B cell (primary cell): ENCODE data around the gene TMEM238L. TPM values are rescaled to one million over a fixed set of nuclear protein-coding genes. Genes with fewer than 3 reads are reported as not detected.

Experiments
- ATAC-seq: fragments of 200-7000 bp; cut with Tn5 transposase; one replicate; pipeline ENCODE4 v1.10.0; 2021; ENCODE audit warnings: low read depth, mild to moderate bottlenecking, moderate number of reproducible peaks, moderate library complexity
- CTCF ChIA-PET: fragments of 350-600 bp; sonication (Branson Sonifier 250); formaldehyde crosslinking; loops from one replicate; lab custom pipeline; 2021; ENCODE audit warnings: antibody characterized with exemption, inconsistent platforms; lab: Charles Lee
- POLR2A ChIA-PET: fragments of 350-600 bp; sonication (Branson Sonifier 250); formaldehyde crosslinking; loops from one replicate; lab custom pipeline; 2021; ENCODE audit warnings: antibody characterized with exemption; lab: Charles Lee
- DNase-seq: peaks from one replicate; pipeline ENCODE4 v3.0.0; 2013
- H2AFZ ChIP-seq: 2 replicates; pipeline ENCODE4 v1.6.1; 2012; ENCODE audit warnings: mild to moderate bottlenecking, low read depth, low read length; ENCODE audit not compliant: insufficient read depth, poor library complexity, severe bottlenecking
- H3K27ac ChIP-seq, 2 donors: 1 replicate in 1 of 2; 2 replicates in 1 of 2; pipeline ENCODE4 v1.5.1; 2012 to 2013; ENCODE audit warnings: low read length in 2 of 2, mild to moderate bottlenecking in 2 of 2, moderate library complexity in 1 of 2
- H3K27me3 ChIP-seq, 4 experiments: fragments of 200-600 bp in 1 of 4; sonication (generic) in 1 of 4; replicated peaks in 1 of 4; 1 replicate in 2 of 4; 2 replicates in 2 of 4; pipeline versions ENCODE4 v1.6.1 to v1.7.0; 2013 to 2016; ENCODE audit warnings: low read length in 3 of 4, mild to moderate bottlenecking in 2 of 4, mixed read lengths in 1 of 4, moderate library complexity in 1 of 4; ENCODE audit not compliant: insufficient read depth in 4 of 4, control insufficient read depth in 3 of 4; ENCODE audit errors: control extremely low read depth in 1 of 4
- H3K36me3 ChIP-seq, 2 experiments: replicated peaks in 1 of 2; 1 replicate in 1 of 2; 2 replicates in 1 of 2; pipeline versions ENCODE4 v1.6.1 to v1.7.1; 2013; ENCODE audit warnings: low read length in 1 of 2; ENCODE audit not compliant: insufficient read depth in 2 of 2, control insufficient read depth in 1 of 2; ENCODE audit errors: control extremely low read depth in 1 of 2, extremely low read depth in 1 of 2
- H3K4me1 ChIP-seq, 2 donors: fragments of 200-600 bp in 1 of 2; sonication (generic) in 1 of 2; 1 replicate in 1 of 2; 2 replicates in 1 of 2; pipeline versions ENCODE4 v1.5.1 to v1.6.1; 2013 to 2017; ENCODE audit warnings: low read length in 2 of 2; ENCODE audit not compliant: control insufficient read depth in 2 of 2, insufficient read depth in 2 of 2
- H3K4me2 ChIP-seq: replicated peaks from 2 replicates; pipeline ENCODE3; 2012; ENCODE audit warnings: mild to moderate bottlenecking, low read depth, low read length; ENCODE audit not compliant: poor library complexity, severe bottlenecking
- H3K4me3 ChIP-seq, 5 experiments: fragments of 200-600 bp in 1 of 5; sonication (generic) in 1 of 5; 1 replicate in 3 of 5; 2 replicates in 2 of 5; pipeline versions ENCODE4 v1.5.1 to v1.7.0; 2011 to 2016; ENCODE audit warnings: low read length in 4 of 5, mild to moderate bottlenecking in 4 of 5, low read depth in 2 of 5, control low read depth in 1 of 5, moderate library complexity in 1 of 5; ENCODE audit not compliant: insufficient read depth in 1 of 5; ENCODE audit errors: control extremely low read depth in 1 of 5, extremely low read depth in 1 of 5
- H3K79me2 ChIP-seq: fragments of 200-600 bp; sonication (generic); one replicate; pipeline ENCODE4 v1.6.0; 2016; ENCODE audit warnings: low read length; ENCODE audit not compliant: control insufficient read depth, insufficient read depth
- H3K9ac ChIP-seq: fragments of 200-600 bp; sonication (generic); 2 replicates; pipeline ENCODE4 v1.6.1; 2017; ENCODE audit warnings: mild to moderate bottlenecking, low read length, moderate library complexity
- H3K9me3 ChIP-seq, 3 donors: one replicate each; pipeline versions ENCODE4 v1.6.1 to v1.7.1; 2013; ENCODE audit warnings: low read length in 2 of 3; ENCODE audit not compliant: control insufficient read depth in 2 of 3, insufficient read depth in 1 of 3; ENCODE audit errors: control extremely low read depth in 1 of 3
- H4K20me1 ChIP-seq: 2 replicates; pipeline ENCODE4 v1.6.0; 2012; ENCODE audit warnings: mild to moderate bottlenecking, low read length; ENCODE audit not compliant: insufficient read depth, control insufficient read depth, poor library complexity, severe bottlenecking
- H3K27ac Mint-ChIP-seq: one replicate; pipeline ENCODE4 v1.8.0; 2021; ENCODE audit warnings: mixed read lengths
- H3K27me3 Mint-ChIP-seq: one replicate; pipeline ENCODE4 v1.8.0; 2021; ENCODE audit warnings: mixed read lengths
- H3K4me1 Mint-ChIP-seq: one replicate; pipeline ENCODE4 v1.8.0; 2021; ENCODE audit warnings: mixed read lengths
- H3K4me3 Mint-ChIP-seq: one replicate; pipeline ENCODE4 v1.8.0; 2021; ENCODE audit warnings: mixed read lengths
- H3K9me3 Mint-ChIP-seq: one replicate; pipeline ENCODE4 v1.8.0; 2022; ENCODE audit warnings: mixed read lengths; ENCODE audit not compliant: insufficient read depth
- EZH2 ChIP-seq: IDR thresholded peaks from 2 replicates; pipeline ENCODE4 v1.6.1; 2012; ENCODE audit warnings: borderline replicate concordance, low read depth, mild to moderate bottlenecking, moderate library complexity, low read length; ENCODE audit not compliant: insufficient read depth, poor library complexity, severe bottlenecking
- WGBS: methylation state at CpG from one replicate; pipeline ENCODE4 v1.1.5; 2013; ENCODE audit warnings: missing lambda C conversion rate; ENCODE audit not compliant: insufficient coverage; 5-methylcytosine and 5-hydroxymethylcytosine counted together
- intact Hi-C: fragments of 100-400 bp; cut with micrococcal nuclease; formaldehyde crosslinking; loops from one replicate; pipeline ENCODE4 v1.10.0; 2022
- polyA plus RNA-seq: library from polyadenylated mRNA; depleted of rRNA; stranded (reverse); fragments of >200 nt; gene quantifications from 2 replicates; pipeline ENCODE4 v1.2.3, GENCODE V29; 2012
- total RNA-seq, 2 donors: library from RNA; stranded (reverse); fragments of 120-200 nt in 1 of 2; gene quantifications; 1 replicate in 1 of 2; 2 replicates in 1 of 2; pipeline versions ENCODE4 v1.2.3 to v1.2.4, GENCODE V29; 2013 to 2022
- TF ChIP-seq, protein P1 (sequence below): fragments of 200-600 bp; IDR thresholded peaks from one replicate; pipeline ENCODE4 v1.8.0; 2022; ENCODE audit warnings: antibody characterized with exemption, mild to moderate bottlenecking

TMEM238L gene
- total and polyA plus RNA-seq, 2 donors (not counting 1 experiment from before 2014, with no cell fraction given) = not detected

DNA sequence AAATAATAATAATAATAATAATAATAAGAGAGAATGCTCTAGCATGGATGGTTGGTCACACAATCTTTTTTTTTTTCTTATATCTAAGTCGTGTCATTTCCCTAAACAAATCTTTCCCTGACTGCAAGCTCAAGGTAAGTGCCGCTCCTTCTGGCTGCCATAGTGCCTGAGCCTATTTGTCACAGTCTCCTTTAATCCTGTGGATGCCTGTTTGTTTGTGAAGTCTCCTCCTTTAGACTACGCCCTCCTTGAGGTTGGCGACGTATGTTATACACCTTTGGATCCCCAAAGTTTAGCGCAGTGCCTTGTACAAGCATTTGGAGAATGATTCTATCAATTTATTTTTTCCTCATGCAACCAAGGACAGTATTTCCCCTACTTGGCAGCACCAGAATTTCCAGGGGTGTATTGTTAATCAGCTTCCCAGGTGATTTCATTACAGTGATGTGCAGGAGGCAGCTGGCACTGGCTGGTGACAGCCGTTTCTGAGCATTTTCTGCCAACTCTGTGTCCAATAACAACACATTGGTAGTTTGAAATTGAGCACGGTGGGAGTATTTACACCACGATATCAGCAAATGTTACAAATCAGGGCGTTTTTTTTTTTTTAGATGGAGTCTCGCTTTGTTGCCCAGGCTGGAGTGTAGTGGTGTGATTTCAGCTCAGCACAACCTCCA lies 26.6 kb downstream of the TMEM238L start:
- no peak for DNase-seq
- H4K20me1 ChIP-seq = no peaks in the 10 kb centered on the region
- H3K36me3 ChIP-seq = no peaks in the 10 kb centered on the region

DNA sequence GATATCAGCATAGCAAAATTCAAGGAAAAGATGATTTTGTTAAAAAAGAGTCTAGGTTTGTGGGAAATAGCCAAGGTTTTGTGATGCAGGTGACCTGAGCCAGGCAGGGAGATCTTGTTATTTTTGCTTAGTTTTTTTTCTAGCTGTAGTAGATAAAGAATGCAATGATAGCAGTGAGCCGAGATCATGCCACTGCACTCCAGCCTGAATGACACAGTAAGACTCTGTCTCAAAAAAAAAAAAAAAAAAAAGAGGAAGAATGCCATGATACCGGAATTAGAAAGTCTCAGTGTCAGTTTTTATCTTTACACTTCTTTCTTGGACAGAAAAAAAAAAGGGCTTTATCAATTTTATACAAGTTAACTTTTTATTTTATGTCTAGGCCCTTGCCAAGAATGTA lies 27.5 kb downstream of the TMEM238L start:
- ChIA-PET CTCF (interaction anchor here (0.7 kb wide), 1 partner anchor 94 kb away, joined by 3 read pairs; no protein-coding TSS in a partner anchor), POLR2A (no interaction called here)
- Histone ChIP-seq H2AFZ (no peak overlapping the region), H3K9me3 (peaks cover 0 to 8% (median 6%) of the 10 kb centered on the region in 3 donors), H3K36me3 (no peaks in the 10 kb centered on the region), H3K9ac (no peak overlapping the region), H3K79me2 (no peaks in the 10 kb centered on the region), H3K4me1 (peaks cover 0 to 6% of the 10 kb centered on the region in 2 donors), H4K20me1 (no peaks in the 10 kb centered on the region), H3K4me2 (no peak overlapping the region), H3K4me3 (no peak overlapping the region), H3K27me3 (peaks cover 0 to 4% (median 0%) of the 10 kb centered on the region in 4 experiments), H3K27ac (no peak overlapping the region)
- no CpG with 5 or more reads among the region's 2 CpGs for WGBS
- peaks cover 5% of the 10 kb centered on the region for H3K4me1 Mint-ChIP-seq
- H3K9me3 Mint-ChIP-seq = peaks cover 9% of the 10 kb centered on the region
- TF ChIP-seq, protein P1, sequence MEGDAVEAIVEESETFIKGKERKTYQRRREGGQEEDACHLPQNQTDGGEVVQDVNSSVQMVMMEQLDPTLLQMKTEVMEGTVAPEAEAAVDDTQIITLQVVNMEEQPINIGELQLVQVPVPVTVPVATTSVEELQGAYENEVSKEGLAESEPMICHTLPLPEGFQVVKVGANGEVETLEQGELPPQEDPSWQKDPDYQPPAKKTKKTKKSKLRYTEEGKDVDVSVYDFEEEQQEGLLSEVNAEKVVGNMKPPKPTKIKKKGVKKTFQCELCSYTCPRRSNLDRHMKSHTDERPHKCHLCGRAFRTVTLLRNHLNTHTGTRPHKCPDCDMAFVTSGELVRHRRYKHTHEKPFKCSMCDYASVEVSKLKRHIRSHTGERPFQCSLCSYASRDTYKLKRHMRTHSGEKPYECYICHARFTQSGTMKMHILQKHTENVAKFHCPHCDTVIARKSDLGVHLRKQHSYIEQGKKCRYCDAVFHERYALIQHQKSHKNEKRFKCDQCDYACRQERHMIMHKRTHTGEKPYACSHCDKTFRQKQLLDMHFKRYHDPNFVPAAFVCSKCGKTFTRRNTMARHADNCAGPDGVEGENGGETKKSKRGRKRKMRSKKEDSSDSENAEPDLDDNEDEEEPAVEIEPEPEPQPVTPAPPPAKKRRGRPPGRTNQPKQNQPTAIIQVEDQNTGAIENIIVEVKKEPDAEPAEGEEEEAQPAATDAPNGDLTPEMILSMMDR = no peak
- no peak for TF ChIP-seq EZH2
- intact Hi-C loops = no loop called here
- no peak for ATAC-seq
- peaks cover 2% of the 10 kb centered on the region for H3K27me3 Mint-ChIP-seq
- DNase-seq = peak; percentile 7
- H3K27ac Mint-ChIP-seq = no peak overlapping the region
- H3K4me3 Mint-ChIP-seq = no peak overlapping the region

More for the DNA sequence above, 26.6 kb downstream of the TMEM238L start:
- WGBS = 76% methylated on average over 4 of the region's 11 CpGs
- TF ChIP-seq EZH2 = no peak
- TF ChIP-seq, protein P1 = no peak
- Mint-ChIP-seq H3K4me1 (peaks cover 5% of the 10 kb centered on the region), H3K4me3 (no peak overlapping the region), H3K27me3 (peaks cover 2% of the 10 kb centered on the region), H3K27ac (no peak overlapping the region), H3K9me3 (peaks cover 4% of the 10 kb centered on the region)
- Histone ChIP-seq H2AFZ (no peak overlapping the region), H3K4me1 (peaks cover 0 to 6% of the 10 kb centered on the region in 2 donors), H3K4me2 (no peak overlapping the region), H3K27ac (no peak overlapping the region), H3K9me3 (peaks cover 0 to 4% (median 4%) of the 10 kb centered on the region in 3 donors), H3K9ac (no peak overlapping the region), H3K27me3 (peaks cover 0 to 2% (median 0%) of the 10 kb centered on the region in 4 experiments), H3K79me2 (no peaks in the 10 kb centered on the region), H3K4me3 (no peak overlapping the region)
- intact Hi-C loops = no loop called here
- ChIA-PET CTCF (no interaction called here), POLR2A (no interaction called here)
- ATAC-seq = no peak
